ENCODE results near the gene OVCA2. TPM values are rescaled to one million over a fixed set of nuclear protein-coding genes. Genes with fewer than 3 reads are reported as not detected.

OVCA2 gene
- total RNA-seq, 1 experiment from 2014 or later = 24.6 TPM

DNA sequence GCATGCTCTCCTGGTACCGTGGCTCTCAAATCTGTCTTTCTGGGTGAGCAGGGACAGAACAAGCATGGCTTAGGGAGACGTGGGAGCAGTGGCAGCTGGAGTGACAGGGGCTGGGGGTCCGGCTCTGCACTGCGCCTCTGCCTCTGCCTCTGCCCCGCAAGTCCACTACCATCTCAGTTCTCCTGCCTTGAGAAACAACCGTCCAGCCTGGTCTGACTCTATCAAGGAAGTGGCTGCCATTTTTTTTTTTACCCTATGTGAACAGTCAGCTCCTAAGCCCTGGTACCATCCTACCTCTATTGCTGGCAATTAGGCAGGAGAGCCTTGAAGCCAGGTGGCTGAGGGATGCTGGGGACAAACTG lies 29.2 kb downstream of the OVCA2 start:
- Histone ChIP-seq H3K23ac (ENCODE audit: insufficient read length, low read depth, low read length) (no peak overlapping the region), H4K20me1 (ENCODE audit: control insufficient read depth, insufficient read depth, insufficient read length) (peaks cover 1% of the 10 kb centered on the region), H3K79me1 (ENCODE audit: insufficient read depth, low read depth, low read length, poor library complexity, severe bottlenecking) (no peaks in the 10 kb centered on the region), H3K18ac (ENCODE audit: insufficient read length, low read depth, low read length) (no peak overlapping the region), H3T11ph (ENCODE audit: low read length) (no peak overlapping the region), H2AFZ (ENCODE audit: low read length) (no peak overlapping the region), H2BK12ac (ENCODE audit: insufficient read length, low read depth, low read length) (no peak overlapping the region), H2BK15ac (ENCODE audit: low read depth, low read length) (no peak overlapping the region), H3K56ac (ENCODE audit: insufficient read length, low read depth, low read length) (no peak overlapping the region), H3K4ac (ENCODE audit: low read depth, low read length) (no peak overlapping the region), H3K23me2 (ENCODE audit: insufficient read length, low read depth, low read length, poor library complexity, severe bottlenecking) (no peaks in the 10 kb centered on the region), H4K5ac (ENCODE audit: insufficient read length, low read depth, low read length) (no peak overlapping the region), H3K27me3 (ENCODE audit: insufficient read depth, low read length) (no peaks in the 10 kb centered on the region), H3K9me3 (ENCODE audit: control insufficient read depth, low read depth, low read length) (no peaks in the 10 kb centered on the region), H3K27ac (ENCODE audit: insufficient read length, low read depth, low read length) (no peak overlapping the region), H2BK120ac (ENCODE audit: low read depth, low read length, poor library complexity, severe bottlenecking) (no peak overlapping the region), H3K4me1 (ENCODE audit: insufficient read depth, low read length) (no peaks in the 10 kb centered on the region), H3K79me2 (ENCODE audit: insufficient read depth, low read length) (no peaks in the 10 kb centered on the region), H4K91ac (ENCODE audit: insufficient read length, low read depth, low read length) (no peak overlapping the region), H3K9ac (ENCODE audit: extremely low read depth, insufficient read length, low read length) (no peak overlapping the region), H2BK5ac (ENCODE audit: insufficient read length, low read length) (no peak overlapping the region), H2AK5ac (ENCODE audit: insufficient read length, low read length) (no peak overlapping the region), H2BK20ac (ENCODE audit: low read depth, low read length, poor library complexity, severe bottlenecking) (no peak overlapping the region), H4K8ac (replicated peaks; ENCODE audit: insufficient read length, low read depth, low read length) (no peak overlapping the region), H3K4me2 (ENCODE audit: insufficient read depth, insufficient read length, low read length) (no peak overlapping the region), H3K14ac (ENCODE audit: insufficient read depth, low read length) (no peak overlapping the region)
- H3K27ac Mint-ChIP-seq = peak overlapping the region in 2 of 3 experiments; percentile 24 to 50; a peak in 3 of 7 replicates
- no CpG with 5 or more reads among the region's 6 CpGs for WGBS (ENCODE audit: extremely low coverage, insufficient read length, low lambda C conversion rate)
- H3K36me3 Mint-ChIP-seq (ENCODE audit: insufficient read depth in 1 of 3, low read depth in 3 of 3) = peaks cover 3 to 28% (median 10%) of the 10 kb centered on the region in 3 experiments; a peak in 6 of 7 replicates
- no peaks in the 10 kb centered on the region for H3K27me3 Mint-ChIP-seq (ENCODE audit: low read depth)
- TF ChIP-seq, protein P1, sequence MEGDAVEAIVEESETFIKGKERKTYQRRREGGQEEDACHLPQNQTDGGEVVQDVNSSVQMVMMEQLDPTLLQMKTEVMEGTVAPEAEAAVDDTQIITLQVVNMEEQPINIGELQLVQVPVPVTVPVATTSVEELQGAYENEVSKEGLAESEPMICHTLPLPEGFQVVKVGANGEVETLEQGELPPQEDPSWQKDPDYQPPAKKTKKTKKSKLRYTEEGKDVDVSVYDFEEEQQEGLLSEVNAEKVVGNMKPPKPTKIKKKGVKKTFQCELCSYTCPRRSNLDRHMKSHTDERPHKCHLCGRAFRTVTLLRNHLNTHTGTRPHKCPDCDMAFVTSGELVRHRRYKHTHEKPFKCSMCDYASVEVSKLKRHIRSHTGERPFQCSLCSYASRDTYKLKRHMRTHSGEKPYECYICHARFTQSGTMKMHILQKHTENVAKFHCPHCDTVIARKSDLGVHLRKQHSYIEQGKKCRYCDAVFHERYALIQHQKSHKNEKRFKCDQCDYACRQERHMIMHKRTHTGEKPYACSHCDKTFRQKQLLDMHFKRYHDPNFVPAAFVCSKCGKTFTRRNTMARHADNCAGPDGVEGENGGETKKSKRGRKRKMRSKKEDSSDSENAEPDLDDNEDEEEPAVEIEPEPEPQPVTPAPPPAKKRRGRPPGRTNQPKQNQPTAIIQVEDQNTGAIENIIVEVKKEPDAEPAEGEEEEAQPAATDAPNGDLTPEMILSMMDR (conservative IDR thresholded peaks at IDR 0.05) = no peak
- no peak for DNase-seq
- H3K9me3 Mint-ChIP-seq = no peaks in the 10 kb centered on the region
- peaks cover 31% of the 10 kb centered on the region in 2 experiments for H3K4me1 Mint-ChIP-seq
- H3K4me3 Mint-ChIP-seq = no peak overlapping the region

Measured in H9 (cell line).